Left renal pelvis (tissue), 4 donors: ENCODE data around the gene PLPP7. TPM values are rescaled to one million over a fixed set of nuclear protein-coding genes. Genes with fewer than 3 reads are reported as not detected.

Source experiments
- DNase-seq, 4 donors: peaks; one replicate each; pipeline ENCODE4 v3.0.0-alpha.2; 2013; ENCODE audit warnings: low read depth in 4 of 4, low spot score in 3 of 4
- polyA plus RNA-seq, 4 donors: library from polyadenylated mRNA; unstranded; fragments of 120-200 nt; gene quantifications; one replicate each; pipeline ENCODE4 v1.2.1, GENCODE V29; 2013; ENCODE audit not compliant: insufficient read length in 4 of 4

PLPP7 gene
- polyA plus RNA-seq, 4 donors = 2.1 to 3.4 (median 2.8) TPM

GRCh38 chr9:131302244-131303075 is 12.9 kb downstream of the PLPP7 start:
- no peak for DNase-seq

GRCh38 chr9:131303381-131304321 is 14.1 kb downstream of the PLPP7 start:
- no peak for DNase-seq

DNA sequence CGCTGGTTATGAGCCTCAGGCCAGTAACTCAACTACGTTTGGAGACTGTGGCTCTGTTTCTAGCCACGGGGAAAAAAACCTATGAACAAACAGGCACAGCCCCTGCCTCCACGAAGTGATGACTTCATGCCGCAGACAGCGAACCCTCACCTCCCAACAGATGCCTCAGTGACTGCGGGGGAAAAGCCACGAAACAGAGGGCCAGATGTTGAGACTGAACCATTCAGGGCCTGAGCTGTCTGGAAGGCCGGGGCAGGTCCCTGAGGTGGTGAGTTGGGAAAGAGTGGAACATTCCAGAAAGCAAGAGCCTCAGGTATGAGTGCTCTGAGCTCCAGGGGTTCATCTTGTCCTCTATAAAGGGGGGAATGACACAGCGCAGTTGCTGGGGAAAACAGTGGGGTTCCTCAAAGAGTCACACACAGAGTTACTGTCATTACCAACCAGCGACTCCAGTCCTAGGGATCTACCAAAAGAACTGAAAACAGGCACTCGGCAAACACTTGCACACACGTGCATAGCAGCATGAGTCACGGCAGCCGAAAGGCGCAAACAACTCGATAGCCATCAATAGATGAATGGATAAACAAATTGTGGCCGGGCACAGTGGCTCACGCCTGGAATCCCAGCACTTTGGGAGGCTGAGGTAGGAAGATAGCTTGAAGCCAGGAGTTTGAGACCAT is 15.3 kb downstream of the PLPP7 start:
- no peak for DNase-seq

DNA sequence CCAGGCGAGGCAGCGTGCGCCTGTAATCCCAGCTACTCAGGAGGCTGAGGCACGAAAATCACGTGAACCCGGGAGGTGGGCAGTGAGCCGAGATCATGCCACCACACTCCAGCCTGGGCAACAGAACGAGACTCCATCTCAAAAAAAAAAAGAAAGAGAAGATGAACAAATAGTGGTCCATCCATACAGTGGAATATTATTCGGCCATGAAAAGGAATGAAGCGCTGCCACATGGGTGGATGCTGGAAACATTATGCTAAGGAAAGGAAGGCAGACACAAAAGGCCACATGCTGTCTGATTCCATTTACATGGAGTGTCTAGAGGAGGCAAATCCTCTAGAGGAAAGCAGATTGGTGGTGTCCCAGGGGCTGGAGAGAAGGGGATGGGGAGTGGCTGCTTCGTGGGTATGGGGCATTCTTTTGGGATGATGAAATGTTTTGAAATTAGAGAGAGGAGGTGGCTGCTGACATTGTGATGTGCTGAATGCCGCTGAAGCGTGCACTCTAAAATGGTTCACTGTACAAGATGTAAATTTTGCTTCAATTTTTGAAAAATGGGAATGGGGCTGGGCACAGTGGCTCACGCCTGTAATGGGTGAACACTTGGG is 17.0 kb downstream of the PLPP7 start:
- DNase-seq = no peak

DNA sequence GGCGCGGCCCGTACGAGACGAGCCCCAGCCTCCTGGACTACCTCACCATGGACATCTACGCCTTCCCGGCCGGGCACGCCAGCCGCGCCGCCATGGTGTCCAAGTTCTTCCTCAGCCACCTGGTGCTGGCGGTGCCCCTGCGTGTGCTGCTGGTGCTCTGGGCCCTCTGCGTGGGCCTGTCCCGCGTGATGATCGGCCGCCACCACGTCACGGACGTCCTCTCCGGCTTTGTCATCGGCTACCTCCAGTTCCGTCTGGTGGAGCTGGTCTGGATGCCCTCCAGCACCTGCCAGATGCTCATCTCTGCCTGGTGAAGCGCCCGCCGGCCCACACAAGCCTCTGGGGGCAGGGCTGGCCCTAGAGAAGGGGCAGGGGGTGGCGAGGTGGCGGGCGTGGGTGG is 18.5 kb downstream of the PLPP7 start:
- no peak for DNase-seq

DNA sequence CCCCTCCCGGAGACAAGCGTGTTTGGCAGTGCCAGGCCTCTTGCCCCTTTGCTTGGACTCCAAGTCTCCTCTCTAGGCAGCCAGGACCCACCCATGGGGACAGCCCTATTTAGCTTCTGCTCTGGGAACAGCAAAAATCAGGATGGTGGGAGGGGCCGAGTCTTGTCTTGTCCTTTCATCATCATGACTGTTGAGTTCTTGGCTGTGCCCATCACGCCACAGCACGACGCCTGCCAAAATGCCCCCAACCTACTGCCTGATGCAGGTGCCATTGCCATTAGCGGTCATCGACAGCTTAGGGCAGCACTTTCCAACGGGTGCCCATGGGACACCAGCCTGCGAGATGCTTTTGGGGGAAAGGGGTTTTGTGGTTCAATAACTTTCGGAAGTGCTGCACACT is 18.9 kb downstream of the PLPP7 start:
- no peak for DNase-seq

GRCh38 chr9:131308906-131309529 is 19.5 kb downstream of the PLPP7 start:
- DNase-seq = no peak

DNA sequence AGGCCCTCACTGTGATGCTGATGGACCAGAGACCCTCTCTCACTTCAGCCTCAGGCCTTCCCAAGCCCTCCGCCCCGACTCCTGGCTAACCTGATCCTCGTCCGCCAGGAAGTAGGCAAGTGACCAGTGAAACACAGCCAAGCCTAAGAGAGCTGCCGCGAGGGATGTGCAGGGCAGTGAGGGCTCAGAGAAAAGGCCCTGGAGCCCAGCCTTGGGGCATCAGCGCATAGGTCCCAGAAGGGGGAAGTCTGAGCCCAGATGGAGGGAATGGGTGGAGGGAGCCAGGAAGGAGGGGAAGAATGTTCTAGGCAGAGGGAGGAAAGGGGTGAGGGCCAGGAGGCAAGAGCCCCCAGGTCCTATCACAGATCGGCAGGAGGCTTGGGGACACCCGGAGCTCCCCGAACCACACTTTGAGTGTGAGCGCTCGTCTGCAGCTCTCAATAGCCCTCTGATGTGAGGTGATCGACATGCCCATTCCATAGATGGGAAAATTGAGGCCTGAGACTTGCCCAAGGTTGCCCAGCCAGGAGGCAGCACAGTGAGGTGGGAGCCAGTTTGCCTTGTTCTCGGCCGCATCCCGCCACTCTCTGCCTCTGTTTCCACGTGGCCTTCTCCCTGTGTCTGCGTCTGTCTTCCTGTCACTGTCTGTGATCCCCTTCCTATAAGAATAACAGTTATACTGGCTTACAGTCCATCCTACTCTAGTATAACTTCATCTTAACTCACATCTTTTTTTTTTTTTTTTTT is 20.2 kb downstream of the PLPP7 start:
- DNase-seq = no peak

DNA sequence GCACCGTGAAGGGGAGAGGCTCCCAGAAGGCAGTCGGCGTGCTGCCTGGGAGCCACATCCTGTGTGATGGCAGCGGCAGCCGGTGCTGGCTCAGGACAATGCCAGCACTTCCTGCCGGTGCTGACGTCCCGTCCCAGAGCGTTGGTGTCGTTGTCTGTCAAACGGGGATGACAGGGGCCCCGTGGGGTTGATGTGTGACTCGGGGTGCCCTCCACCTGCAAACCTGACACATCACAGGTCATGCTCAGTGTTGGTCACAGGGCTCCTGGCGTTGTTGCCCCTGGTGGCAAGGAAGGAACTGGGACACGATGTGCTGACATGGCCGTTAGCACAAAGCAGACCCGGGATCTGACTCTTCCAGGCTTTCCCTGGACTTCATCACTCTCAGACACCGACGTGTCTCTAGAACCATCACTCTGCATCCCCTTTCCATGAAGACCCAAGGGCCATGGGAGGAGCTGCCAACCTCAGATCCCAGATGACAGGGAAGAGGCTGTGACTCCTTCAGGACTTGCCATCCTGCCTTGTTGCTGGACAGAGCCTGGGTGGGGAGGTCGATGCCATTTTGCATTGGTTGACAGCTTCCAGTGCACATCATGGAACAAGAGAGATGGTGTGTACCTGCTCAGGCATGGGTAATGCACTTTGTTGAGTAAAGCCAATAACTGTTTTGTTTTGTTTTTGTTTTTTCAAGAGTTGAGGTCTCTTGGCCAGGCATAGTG is 21.5 kb downstream of the PLPP7 start:
- no peak for DNase-seq

GRCh38 chr9:131312246-131312645 is 22.7 kb downstream of the PLPP7 start:
- DNase-seq = no peak

GRCh38 chr9:131312822-131313770 is 23.6 kb downstream of the PLPP7 start:
- DNase-seq = no peak

- DNase-seq = no peak
These were observed 28.9 kb downstream of the PLPP7 start for GRCh38 chr9:131318231-131319085.

GRCh38 chr9:131319486-131319885 is 30.0 kb downstream of the PLPP7 start:
- DNase-seq = no peak

- no peak for DNase-seq
These were observed 30.6 kb downstream of the PLPP7 start for GRCh38 chr9:131320031-131320685.

DNA sequence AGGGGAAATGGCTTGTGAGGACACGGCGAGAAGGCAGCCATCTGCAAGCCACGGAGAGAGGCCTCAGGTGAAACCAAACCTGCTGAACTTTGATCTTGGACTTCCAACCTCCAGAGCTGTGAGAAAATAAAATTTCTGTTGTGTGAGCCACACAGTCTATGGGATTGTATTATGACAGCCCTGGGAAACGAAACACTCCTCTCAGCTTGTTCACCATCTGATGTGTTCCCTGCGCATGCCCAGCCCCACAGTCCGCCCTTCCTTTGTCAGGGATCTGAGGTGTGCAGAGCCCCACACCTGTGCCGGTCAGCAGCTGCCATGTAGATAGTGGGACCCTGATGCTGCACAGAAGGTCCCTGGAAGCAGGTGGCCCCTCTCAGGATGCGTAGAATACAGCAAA is 34.1 kb downstream of the PLPP7 start:
- no peak for DNase-seq
